8988T (cell line): Measurements from ENCODE around the gene ZDHHC14.
"Not testable (repeated sequence)": the region's sequence is repeated elsewhere in the genome, so short reads cannot be mapped to it uniquely, and the experiment has no call there.

ENCODE experiments used
- DNase-seq: peaks from one replicate; pipeline ENCODE4 v3.0.0; 2011

The ZDHHC14 gene

DNA sequence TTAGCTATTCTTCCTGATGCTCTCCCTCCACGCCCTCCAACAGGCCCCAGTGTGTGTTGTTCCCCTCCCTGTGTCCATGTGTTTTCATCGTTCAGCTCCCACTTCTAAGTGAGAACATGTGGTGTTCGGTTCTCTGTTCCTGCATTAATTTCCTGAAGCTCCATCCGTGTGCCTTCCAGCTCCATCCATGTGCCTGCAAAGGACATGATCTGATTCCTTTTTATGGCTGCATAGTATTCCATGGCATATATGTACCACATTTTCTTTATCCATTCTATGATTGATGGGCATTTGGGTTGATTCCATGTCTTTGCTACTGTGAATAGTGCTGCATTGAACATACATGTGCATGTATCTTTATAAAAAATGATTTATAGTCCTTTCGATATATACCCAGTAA is 27.4 kb downstream of the ZDHHC14 start:
- not testable (repeated sequence) for DNase-seq

DNA sequence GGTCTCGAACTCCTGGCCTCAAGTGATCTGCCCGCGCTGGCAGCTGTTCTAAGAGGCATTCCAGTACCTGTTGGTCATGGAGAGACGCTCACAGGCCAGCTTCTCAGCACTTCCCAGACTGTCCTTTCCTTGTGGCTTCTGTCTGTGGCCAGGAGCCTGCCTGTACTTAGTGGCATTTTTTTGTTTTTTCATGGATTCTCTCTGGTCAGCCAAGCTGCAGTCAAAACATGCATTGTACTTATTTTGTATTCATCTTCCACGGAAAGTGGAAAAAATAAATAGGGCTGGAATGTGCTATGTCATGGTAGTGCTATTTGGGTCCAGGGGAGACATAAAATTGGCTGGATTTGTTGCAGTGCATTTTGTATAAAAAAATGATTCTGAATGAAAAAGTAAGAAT is 29.1 kb downstream of the ZDHHC14 start:
- DNase-seq, result no peak

DNA sequence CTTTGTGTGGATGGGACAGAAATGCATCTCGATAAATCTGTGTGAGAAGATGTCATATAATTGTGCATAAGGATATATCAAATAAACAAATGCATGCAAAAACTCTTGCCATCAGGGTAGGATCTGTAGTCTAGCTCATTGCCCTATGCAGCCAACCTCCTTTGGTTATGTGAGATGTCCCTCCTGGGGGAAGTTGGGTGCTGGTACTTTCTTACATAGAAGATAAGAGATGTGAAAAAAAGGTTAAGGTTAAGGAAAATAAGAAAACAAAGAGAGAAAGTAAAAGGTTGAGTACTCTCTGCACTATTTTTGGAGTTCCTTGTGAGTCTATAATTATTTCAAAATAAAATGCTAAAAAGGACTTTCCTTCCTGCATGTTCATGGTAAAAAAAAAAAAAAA is 30.4 kb downstream of the ZDHHC14 start:
- no peak for DNase-seq

DNA sequence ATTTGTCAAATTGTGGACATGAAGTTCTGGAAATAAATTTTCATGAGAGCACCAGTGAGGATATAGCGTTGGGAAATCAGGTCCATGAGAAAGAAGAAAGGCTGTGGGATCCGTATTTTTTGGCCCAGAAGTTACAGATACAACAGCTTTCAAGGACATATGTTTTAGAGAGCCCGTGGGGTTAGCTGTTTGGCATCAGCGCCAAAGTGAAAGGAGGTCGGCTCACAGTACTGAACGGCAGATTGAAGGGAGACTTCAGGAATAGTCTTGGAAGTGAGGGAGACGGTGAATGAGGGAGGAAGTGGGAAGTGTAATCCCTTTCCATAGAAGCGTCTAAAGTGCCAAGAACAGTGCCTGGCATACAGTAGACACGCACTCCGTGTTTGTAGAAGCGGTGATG is 31.8 kb downstream of the ZDHHC14 start:
- no peak for DNase-seq

DNA sequence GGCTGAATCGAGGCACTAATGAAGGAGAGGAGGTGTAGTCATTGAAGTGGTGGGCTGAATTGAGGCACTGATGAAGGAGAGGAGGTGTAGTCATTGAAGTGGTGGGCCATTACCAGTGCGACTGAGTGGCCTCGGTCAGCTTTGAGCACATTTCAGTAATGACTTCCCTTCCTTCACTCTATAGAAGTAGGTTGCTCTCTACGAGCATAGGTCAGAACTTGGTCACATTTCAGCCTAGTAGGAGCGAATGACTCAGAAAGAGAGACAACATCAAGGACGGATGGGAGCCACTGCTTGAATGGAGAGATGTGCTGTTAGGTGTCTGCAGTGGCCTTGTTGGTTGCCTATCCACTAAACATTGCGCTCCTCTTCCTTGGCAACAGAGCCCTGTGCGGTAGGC is 39.5 kb downstream of the ZDHHC14 start:
- DNase-seq, result no peak

DNA sequence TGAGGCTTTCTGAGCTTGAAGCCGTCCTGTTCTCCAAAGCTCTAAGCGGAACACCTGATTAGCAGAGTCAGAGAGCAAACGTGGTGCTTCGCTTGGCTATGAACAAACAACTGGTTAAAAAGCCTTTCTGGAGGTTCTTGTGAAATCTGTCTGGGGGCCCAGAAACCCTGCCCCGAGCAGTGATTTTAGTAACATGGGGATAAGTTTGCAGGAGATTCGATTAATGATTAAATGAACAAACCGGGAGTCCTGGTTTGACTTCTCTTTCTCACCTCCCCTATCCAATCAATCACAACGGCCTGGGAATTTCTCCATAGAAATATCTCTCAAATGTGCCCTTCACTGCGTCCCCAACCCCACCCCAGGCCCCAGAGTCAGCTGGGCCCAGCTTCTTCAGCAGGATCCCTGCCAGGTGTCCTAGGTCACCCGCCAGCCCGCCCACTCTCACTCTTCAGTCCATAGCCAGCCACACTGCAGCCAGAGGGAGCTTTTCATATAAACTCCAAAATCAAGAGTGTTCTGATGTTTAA is 43.6 kb downstream of the ZDHHC14 start:
- no peak for DNase-seq

DNA sequence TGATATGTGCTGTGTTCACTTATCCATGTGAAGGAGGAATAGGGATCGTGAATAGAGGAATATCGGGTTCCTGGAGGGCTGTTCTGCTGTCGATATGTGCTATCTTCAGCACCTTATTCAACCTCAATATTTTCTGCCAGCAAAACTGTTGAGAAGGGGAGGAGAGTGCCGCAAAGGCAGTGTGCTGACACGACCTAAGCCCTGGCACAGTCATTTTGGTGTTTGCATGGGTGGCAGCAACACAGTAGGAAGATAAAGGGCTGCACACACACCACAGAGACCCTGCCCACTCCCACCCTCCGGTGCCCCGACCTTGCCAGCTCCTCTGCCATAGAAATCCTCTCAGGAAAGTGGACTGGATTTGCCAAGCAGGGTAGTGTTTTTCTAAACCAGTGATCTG is 47.0 kb downstream of the ZDHHC14 start:
- DNase-seq, result no peak

DNA sequence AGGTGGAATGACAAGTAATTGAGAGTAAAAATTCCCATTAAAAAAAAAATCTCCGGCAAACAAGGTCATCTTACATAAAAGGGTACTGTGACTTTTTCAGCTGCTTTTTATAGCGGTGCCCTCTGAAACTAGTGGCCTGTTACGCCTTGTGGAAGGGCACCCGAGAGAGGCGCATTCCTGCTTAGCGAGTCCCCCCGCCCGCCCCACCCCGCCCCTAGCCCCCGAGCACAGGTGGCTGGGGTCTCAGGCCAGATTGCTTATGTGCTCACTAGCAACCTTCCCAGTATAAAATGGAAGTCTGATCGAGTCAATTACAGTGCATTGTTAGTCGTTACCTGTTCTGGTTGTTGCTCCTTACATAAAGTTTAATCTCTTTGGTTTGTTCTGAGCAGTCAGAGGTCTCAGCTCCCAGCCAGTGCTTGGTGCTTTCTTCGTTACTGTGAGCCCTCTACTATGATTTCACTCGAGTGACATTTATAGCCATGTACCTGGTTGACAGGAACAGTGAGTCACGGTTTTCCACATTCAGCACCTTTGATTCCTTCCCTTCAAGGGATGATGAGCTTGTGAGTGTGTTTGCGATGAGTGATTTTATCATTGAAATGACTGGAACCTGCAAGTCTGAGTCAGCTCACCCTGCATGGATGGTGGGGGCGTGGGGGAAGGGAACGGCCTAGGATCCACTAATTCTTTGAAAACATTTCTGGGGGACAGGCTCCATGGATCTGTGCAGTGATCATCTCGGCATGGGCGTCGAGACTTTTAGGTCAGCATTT is 47.6 kb downstream of the ZDHHC14 start:
- peak; percentile 38 for DNase-seq

DNA sequence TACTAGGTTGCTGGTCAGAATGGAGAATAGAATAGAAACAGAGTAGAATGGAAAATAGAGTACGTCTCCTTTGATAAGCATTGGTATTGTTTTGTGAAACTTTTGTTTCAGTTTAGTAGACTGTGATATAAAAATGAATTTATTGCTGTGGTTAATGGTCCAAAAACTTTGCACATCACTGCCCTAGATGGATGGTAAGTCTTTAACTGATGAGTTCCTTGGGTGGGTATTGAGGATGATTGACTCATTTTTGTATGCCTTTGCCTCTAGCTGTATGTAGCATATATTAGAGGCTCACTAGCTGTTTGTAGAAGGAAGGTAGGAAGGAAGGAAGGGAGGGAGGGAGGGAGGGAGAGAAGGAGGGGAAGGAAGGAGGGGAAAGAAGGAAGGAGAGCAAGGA is 48.3 kb downstream of the ZDHHC14 start:
- no peak for DNase-seq

DNA sequence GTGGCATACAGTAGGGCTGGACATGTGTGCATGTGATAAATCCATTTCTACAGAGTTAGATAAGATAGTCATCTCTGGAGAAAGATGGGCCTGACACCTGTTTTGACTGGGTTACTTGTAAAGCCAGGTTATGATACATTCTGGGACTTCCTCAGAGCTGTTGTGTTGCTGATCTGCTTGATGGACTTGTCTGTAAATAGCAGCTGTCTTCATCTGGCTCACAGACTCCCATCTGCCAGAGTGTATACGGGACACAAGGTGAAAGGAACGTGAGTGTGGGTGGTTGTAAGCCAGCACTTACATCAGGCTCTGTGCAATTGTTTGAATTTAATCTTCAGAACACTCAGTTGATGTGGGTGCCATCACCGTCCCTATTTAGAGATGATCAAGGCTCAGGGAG is 49.8 kb downstream of the ZDHHC14 start:
- DNase-seq, result no peak

DNA sequence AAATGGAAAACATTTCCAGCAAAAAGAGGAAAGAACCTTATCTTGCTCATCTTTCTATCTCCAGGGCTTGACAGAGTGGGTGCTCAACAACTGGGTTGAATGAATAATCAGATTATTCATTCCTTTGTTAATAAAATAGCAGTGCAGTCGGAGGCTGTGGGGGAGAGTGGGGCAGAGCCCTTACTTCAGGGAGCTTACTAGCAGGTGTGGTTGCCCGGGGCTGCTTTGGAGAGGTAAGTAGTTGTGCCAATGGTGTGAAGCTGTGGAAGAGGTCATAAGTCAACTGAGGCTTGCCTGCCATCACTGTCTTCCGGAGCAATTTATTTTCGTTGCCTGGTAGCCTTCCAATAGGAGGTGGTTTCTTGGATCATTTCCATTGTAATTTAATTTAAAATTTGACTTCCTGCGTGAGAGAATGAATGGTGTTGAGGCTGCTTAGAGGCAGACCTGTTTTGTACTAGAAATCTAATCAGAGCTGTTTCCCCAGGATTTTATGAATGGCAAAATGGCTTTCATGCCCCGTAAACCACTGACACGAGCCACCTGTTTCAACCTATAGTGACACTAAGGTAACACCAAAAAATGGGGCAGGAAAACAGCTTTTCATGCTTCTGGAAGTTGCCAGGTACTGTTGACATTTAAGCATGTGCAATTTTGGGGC is 51.4 kb downstream of the ZDHHC14 start:
- DNase-seq, result no peak

DNA sequence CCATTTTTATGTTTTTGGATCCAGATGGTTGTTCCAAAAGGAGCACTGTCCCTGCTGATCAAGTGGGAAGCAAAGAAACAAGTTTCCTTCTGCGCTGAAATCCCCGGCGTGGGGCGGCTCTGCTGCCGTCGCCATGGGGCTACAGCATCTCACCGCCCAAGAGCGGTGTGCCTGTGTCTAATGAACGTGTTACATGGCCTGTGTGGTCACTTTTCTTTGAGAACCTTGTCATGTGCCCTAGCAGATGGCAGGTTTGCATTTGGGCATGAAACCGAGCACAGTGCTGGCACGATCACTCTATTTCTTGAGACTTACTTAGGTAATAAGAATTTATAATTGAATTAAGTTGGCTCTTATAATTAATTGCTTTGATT is 51.9 kb downstream of the ZDHHC14 start:
- DNase-seq, result no peak

DNA sequence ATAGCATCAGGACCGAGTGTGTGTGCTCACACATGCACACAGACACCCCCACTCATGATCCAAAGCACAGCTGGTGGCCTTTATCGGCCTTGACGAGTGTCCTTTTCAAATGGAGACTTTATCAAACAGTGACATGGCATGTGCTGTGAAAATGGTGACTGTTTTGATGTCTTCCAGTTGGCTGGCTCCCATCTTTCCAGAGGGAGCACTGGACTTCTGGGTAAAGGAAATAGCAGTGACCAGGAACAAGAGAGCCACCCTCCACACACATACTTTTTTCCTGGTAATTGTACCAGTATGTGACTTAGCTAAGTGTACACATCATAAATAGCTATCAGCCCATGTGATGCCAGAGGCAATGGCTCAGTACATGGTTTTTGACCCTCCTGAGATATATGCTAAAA is 52.7 kb downstream of the ZDHHC14 start:
- DNase-seq, result no peak

DNA sequence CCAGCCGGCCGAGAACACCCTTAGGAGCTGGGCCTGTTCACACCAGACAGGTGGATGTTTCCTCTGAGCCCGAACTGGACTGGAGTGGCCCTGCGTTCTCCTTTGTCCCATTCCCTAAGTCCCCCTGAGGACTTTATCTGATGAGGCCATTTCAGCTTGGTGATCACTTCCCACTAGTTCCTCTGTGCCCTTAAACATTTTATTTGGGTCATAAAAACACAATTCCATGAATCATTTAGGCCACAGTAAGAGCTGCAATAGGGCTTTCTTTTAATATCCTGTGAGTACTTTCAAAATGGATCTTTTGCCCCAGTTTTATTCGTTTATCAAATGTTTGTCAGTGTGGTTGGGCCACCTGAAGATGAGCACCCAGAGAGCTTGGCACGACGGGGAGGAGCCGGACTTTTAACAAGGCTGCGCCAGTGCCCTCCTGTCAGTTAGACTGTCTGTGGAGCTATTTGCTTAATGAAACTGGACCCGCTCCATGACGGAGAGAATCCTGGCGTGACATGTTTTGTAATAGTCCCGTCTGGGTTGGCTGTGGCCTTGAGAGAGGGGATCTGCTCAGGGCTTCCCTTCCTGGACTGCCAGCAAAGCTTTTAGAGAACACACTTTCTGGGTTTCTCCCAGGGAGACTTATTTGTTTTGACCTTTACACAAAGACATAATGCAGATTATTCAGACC is 53.5 kb downstream of the ZDHHC14 start:
- no peak for DNase-seq

DNA sequence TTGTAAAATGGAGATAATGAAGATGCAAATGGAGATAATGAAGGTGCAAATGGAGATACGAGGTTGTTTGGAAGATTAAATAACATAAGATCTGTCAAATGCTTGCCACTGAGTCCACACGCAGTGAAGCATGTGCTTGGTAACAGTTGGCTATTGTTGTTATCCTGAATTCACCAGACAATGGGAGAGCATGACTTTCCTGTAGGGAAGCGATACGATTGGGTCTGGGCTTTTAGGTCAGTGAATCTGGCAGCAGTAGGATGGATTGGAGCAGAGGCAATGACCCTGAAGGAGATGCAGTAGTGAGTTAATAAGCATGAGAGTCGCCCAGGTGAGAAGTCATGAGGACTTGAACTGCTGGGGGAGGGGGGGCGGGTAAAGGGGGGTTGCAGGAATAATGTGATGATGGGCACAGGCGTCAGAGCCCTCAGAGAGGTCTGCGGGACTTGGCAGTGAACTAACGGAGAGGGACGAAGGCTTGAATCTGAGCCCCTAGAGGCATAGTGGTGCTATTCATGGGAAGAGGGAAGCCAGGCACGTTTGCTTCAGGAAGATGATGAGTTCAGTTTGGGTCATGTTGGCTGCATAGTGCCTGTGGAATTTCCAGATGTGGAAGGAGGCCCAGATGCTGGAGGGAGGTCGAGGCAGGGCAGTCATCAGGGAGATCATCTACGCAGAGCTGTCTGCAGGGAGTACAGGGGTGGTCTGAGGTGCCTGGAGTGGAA is 55.4 kb downstream of the ZDHHC14 start:
- DNase-seq, result no peak

DNA sequence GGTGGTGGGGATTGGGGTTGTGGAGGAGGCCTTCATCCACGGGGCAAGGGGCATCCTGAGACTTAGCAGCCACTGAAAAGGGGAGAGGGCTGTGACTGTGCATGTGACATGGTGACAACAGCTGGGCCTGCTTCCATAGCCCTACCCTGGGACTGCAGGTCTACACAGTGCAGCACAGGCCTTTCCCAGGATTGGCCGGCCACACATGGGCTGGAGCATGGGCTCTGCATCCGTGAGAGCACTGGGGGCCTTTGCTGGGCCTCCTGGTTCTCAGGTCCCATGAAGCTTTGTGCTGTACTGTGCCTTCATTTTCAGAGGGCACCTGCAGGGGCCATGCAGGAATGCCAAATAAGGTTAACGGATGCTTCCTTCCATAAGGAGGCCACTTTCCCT is 56.0 kb downstream of the ZDHHC14 start:
- no peak for DNase-seq

DNA sequence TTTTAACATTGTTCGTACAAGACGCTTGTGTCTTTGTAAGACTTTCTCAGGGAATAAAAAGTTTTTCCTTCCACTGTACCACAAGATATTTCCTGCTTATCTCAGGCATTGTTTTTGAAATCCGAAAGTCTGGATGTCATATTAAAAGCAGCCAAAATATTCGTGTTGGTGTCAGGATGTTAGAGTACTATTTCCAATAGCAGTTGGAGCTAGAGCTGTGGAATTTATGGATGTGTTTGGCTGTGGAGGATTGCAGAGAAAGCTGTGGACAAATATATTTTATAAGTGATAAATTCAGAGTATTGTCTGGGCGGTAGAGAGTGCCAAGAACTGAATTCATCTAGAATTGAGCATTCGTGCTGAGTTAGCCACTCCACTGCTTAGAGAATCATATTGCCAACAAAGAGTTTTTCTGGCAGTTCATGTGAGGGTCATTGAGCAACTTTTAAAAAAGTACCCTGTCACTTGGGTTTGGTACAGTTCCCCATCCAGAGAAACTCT is 57.7 kb downstream of the ZDHHC14 start:
- DNase-seq, result no peak

DNA sequence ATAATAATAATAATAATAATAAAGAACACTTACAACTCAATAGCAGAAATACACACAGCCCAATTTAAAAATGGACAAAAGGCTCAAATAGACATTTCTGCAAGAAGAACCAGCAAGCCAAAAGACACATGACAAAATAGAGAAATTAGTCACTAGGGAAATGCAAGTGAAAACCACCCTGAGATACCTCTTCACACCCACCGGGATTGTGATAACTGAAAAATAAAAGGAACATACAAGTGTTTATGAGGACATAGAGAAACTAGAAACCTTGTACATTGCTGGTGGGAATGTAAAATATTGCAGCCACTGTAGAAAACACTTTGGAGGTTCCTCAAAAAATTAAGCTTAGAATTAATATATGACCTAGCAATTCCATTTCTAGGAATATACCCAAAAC is 59.2 kb downstream of the ZDHHC14 start:
- no peak for DNase-seq

DNA sequence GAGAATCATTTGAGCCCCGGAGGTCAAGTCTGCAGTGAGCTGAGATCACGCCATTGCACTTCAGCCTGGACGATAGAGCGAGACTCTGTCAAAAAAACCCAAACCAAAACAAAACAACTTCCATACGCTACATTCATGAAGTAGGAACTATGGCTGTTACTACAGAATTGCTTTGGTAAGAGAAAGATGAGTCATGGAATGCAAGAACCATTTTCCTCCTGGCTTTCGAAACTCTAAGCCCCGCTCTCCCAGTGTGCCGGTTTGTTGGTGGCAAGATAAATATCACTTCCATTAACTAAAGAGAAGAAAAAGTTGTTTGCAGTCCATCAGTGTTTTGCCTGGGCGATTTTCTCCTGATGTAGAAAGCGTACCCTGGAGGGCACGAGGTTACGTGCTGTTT is 61.3 kb downstream of the ZDHHC14 start:
- no peak for DNase-seq

DNA sequence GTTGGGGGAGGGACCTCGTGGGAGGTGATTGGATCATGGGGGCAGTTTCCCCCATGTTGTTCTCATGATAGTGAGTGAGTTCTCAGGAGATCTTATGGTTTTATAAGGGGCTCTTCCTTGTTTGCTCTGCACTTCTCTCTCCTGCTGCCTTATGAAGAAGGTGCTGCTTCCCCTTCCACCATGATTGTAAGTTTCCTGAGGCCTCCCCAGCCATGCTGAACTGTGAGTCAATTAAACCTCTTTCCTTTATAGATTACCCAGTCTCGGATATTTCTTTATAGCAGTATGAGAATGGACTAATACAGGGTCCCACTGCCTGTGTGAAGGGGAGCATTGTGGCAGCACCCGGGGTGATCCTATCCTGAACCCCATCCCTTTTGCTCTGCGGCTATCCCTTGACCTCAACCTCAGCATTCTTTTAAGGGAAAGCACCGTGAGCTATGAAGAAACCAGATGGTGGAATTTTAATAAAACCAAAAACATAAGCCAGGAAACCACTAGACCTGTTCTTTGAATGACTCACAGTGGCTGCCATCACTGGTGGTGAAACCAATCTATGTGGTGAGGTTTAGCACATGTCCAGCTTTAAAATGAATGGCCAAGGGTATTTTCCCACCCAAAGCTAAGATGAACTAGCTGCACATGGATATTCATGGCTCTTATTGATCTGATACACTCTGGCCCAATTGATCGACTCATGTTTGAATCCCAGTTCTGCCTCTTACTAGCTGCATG is 62.2 kb downstream of the ZDHHC14 start:
- DNase-seq, result no peak

DNA sequence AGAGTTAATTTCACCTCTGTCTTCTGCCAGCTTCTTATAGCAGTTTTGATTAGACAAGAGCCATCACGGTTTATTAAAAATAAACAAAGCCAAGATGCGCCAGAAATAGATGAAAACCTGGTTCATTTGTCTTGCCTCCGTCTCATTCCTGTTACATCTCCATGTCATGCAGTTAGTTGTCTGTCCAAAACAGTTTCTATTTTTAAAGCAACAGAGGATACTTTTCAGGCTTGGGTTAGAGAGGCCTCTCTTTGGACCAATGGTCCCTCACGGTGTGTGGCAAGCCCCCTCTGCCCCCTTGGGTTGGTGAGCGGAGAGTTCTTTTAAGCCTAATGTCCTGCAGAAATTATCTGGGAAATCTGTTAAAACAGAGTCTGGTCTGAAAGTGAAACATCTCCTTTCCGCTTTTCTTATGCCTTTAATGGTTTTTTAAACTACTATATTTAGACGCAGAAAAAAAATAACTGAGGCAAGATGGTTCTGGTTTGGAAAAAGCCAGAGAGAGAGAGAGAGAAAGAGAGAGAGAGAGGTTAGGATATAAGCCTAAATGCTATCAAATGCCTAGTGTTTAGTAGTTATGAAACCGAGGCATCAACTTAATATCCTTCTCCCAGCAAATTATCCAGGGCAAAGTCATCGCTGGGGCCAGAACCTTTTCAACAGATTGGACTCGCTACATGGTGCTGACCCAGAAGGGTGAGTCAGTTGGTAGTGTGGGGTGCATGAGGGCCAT is 64.5 kb downstream of the ZDHHC14 start:
- DNase-seq, result no peak

DNA sequence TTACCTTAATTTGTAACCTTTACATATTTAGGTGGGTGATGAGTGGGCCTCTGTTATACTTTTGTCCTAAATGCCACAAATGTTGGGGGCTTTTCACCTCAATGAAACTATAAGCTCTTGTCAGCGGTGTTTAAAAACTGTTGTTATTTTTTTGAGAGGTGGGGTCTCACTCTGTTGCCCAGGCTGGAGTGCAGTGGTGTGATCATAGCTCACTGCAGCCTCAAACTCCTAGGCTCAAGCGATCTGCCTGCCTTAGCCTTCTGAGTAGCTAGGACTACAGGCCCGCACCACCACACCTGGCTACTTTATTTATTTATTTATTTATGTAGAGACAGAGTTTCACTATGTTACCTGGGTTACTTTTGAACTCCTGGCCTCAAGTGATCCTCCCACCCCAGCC is 66.7 kb downstream of the ZDHHC14 start:
- DNase-seq, result no peak
